Ovary (tissue), 3 donors: ENCODE results near the gene GP5.

Experiments
- CTCF ChIP-seq, 3 donors: fragments of 450-650 bp in 2 of 3; fragments of 200-600 bp in 1 of 3; IDR thresholded peaks; one replicate each; pipeline versions ENCODE4 v1.5.1 to v1.8.0; 2016 to 2022; ENCODE audit warnings: antibody characterized with exemption in 3 of 3, mild to moderate bottlenecking in 1 of 3
- EP300 ChIP-seq: sonication (generic); formaldehyde crosslinking; IDR thresholded peaks from one replicate; pipeline ENCODE4 v1.6.1; 2017; ENCODE audit warnings: antibody characterized with exemption
- POLR2A ChIP-seq: fragments of 450-650 bp; IDR thresholded peaks from one replicate; pipeline ENCODE4 v1.6.1; 2017; ENCODE audit warnings: antibody characterized with exemption, mild to moderate bottlenecking, moderate library complexity
- donor health status: DM: no; HTN: no; CAD: no.

- TF ChIP-seq CTCF (IDR thresholded peaks at IDR 0.05) (no peak), POLR2A (no peak), EP300 (no peak)
Measured at GRCh38 chr3:194440756-194441155, 41.7 kb upstream of the GP5 start.
